ENCODE data around the gene RASD2. TPM values are rescaled to one million over a fixed set of nuclear protein-coding genes. Genes with fewer than 3 reads are reported as not detected.
"Not testable (repeated sequence)": the region's sequence is repeated elsewhere in the genome, so short reads cannot be mapped to it uniquely, and the experiment has no call there.

RASD2 gene, protein sequence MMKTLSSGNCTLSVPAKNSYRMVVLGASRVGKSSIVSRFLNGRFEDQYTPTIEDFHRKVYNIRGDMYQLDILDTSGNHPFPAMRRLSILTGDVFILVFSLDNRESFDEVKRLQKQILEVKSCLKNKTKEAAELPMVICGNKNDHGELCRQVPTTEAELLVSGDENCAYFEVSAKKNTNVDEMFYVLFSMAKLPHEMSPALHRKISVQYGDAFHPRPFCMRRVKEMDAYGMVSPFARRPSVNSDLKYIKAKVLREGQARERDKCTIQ
- total RNA-seq (under 1 TPM in 4 of 7 donors, not detected in 3; 0.14 to 0.44 (median 0.22) TPM), polyA plus RNA-seq (under 1 TPM; 0.04 to 0.24 (median 0.13) TPM)
- long read RNA-seq, donor 1 = 0 reads
- long read RNA-seq, donor 2 = 0 reads

DNA sequence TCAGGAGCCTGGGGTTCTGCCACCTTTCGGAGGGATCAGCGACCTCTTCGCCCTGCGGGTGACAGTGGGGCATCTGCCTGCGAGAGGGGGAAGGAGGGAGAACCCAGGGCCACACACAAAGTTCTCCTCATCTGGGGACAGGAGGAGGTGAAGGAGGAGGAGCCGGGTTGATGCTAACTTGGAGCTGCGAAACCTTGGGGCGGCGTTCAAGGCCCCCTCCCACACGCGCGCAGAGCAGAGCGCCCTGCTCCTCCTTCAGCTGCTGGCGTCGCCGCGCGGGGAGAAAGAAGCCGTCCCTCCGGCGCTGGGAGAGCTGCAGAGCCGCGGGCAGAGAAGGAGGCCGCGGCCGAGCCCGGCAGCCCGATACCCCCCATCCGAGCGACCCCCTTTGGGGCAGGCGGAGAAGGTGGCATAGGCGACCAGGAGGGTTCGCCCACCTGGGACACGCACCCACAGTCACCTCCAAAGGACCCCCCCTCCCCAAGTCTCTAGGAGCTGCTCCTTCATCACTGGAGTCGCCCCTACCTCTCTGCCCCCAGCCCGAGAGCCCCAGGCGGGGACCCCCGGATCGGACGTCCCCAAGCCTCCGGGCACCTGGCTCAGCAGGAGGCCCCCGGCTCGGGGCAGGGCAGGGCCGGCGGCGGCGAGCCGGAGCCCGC is at the start of gene RASD2:
Gene RASD2, plus strand, starts transcription at position 237 of the 659 bp plus-strand sequence. CDS start 5,979 bp downstream, outside the sequence.
- Histone ChIP-seq H3K27ac (no peak within 1 kb of the TSS), H3K4me1 (peaks cover 0 to 46% (median 24%) of the 10 kb centered on the region in 6 donors), H3K9me3 (no peaks in the 10 kb centered on the region), H3K36me3 (no peaks in the 10 kb centered on the region), H3K27me3 (replicated peaks in 1 of 7) (peaks cover 0 to 79% (median 31%) of the 10 kb centered on the region in 7 donors), H3K4me3 (peak within 1 kb of the TSS; percentile 27 to 79 (median 50))
- TF ChIP-seq POLR2A (IDR thresholded peaks at IDR 0.05) = no peak
- no peak for TF ChIP-seq POLR2AphosphoS5 (IDR thresholded peaks at IDR 0.05)
- TF ChIP-seq, protein P1, sequence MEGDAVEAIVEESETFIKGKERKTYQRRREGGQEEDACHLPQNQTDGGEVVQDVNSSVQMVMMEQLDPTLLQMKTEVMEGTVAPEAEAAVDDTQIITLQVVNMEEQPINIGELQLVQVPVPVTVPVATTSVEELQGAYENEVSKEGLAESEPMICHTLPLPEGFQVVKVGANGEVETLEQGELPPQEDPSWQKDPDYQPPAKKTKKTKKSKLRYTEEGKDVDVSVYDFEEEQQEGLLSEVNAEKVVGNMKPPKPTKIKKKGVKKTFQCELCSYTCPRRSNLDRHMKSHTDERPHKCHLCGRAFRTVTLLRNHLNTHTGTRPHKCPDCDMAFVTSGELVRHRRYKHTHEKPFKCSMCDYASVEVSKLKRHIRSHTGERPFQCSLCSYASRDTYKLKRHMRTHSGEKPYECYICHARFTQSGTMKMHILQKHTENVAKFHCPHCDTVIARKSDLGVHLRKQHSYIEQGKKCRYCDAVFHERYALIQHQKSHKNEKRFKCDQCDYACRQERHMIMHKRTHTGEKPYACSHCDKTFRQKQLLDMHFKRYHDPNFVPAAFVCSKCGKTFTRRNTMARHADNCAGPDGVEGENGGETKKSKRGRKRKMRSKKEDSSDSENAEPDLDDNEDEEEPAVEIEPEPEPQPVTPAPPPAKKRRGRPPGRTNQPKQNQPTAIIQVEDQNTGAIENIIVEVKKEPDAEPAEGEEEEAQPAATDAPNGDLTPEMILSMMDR (IDR thresholded peaks at IDR 0.05 in 8 of 11, conservative IDR thresholded peaks at IDR 0.05 in 3 of 11) = no peak
- 0 to 2% (median 1%) methylated on average over 19 to 49 of the region's 49 CpGs for WGBS, 5 donors
- DNase-seq = no peak
- intact Hi-C loops (cut with DNase I; ENCODE audit: low total_unique reads) = no loop called here

DNA sequence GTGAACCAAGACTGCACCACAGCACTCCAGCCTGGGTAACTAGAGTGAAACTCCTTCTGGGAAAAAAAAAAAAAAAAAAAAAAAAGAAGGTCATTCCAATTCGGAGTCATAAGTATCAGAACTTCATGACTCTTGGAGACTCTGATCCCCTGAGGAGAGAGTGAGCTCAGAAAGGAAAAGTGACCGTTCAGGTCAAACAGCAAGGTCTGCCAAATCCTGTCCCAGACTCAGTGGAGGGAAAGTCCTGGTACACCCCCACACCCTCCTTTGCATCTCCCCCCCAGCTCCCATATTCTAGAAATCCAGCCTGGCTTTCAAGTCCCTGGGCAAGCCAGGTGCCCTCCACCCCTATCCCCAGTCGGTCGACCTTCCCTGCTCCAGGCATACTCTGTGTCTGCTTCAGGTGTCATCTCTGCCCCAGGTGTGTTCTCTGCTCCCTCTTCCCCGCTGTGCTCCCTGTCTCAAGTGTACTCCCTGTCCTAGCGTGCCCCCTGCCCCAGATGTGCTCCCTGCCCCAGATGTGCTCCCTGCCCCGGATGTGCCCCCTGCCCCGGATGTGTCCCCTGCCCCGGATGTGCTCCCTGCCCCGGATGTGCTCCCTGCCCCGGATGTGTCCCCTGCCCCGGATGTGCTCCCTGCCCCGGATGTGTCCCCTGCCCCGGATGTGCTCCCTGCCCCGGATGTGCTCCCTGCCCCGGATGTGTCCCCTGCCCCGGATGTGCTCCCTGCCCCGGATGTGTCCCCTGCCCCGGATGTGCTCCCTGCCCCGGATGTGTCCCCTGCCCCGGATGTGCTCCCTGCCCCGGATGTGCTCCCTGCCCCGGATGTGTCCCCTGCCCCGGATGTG is 49.3 kb upstream of the RASD2 start:
- H3K4me3 ChIP-seq; H3K36me3 ChIP-seq; H3K27ac ChIP-seq; H3K9me3 ChIP-seq; DNase-seq; intact Hi-C loops (cut with DNase I; ENCODE audit: low total_unique reads); H3K4me1 ChIP-seq: not testable (repeated sequence)
- WGBS, 5 donors = 73 to 93% (median 80%) methylated on average over 12 to 22 of the region's 24 CpGs
- H3K27me3 ChIP-seq (replicated peaks in 1 of 7) = peaks cover 0 to 43% (median 0%) of the 10 kb centered on the region in 7 donors

DNA sequence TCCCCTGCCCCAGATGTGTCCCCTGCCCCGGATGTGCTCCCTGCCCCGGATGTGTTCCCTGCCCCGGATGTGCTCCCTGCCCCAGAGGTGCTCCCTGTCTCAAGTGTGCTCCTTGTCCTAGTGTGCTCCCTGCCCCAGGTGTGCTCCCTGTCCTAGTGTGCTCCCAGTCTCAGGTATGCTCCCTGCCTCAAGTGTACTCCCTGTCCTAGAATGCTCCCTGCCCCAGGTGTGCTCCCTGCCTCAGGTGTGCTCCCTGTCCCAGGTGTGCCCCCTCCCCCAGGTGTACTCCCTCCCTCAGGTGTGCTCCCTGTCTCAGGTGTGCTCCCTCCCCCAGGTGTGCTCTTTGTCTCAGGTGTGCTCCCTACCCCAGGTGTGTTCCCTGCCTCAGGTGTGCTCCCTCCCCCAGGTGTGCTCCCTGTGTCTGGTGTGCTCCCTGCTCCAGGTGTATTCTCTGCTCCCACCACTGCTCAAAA is 48.7 kb upstream of the RASD2 start:
- 55 to 73% (median 70%) methylated on average over 3 of the region's 3 CpGs; no CpG with 5 or more reads in 2 of the 5 donors for WGBS, 5 donors
- Histone ChIP-seq H3K9me3 (no peaks in the 10 kb centered on the region), H3K4me3 (no peak overlapping the region), H3K27ac (no peak overlapping the region), H3K27me3 (replicated peaks in 1 of 7) (peaks cover 0 to 43% (median 0%) of the 10 kb centered on the region in 7 donors), H3K4me1 (no peaks in the 10 kb centered on the region), H3K36me3 (no peaks in the 10 kb centered on the region)
- TF ChIP-seq, protein P1 (IDR thresholded peaks at IDR 0.05 in 8 of 11, conservative IDR thresholded peaks at IDR 0.05 in 3 of 11) = no peak
- TF ChIP-seq POLR2AphosphoS5 (IDR thresholded peaks at IDR 0.05) (no peak), POLR2A (IDR thresholded peaks at IDR 0.05) (no peak)
- DNase-seq = no peak
- intact Hi-C loops (cut with DNase I; ENCODE audit: low total_unique reads) = no loop called here

DNA sequence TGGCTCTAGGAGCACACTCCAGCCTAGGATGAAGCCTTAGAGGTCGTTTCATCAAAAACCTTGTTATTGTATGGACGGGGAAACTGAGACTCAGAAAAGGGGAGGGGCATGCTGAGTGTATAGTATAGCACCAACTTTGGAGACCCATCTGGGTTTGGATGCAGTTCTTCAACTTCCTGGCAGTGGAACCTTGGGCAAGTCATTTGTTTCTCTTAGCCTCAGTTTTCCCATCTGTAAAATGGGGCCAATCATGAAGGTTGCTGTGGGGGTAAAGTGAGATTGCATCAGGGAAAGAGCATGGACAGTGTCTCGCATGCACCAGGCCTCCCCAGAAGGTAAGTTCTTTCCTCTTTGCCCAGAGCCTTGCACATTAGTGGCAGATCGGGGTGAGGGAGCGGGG is 47.6 kb upstream of the RASD2 start:
- Histone ChIP-seq H3K27me3 (replicated peaks in 1 of 7) (peaks cover 0 to 48% (median 0%) of the 10 kb centered on the region in 7 donors), H3K9me3 (no peaks in the 10 kb centered on the region), H3K4me1 (no peaks in the 10 kb centered on the region), H3K36me3 (no peaks in the 10 kb centered on the region), H3K27ac (no peak overlapping the region), H3K4me3 (no peak overlapping the region)
- DNase-seq = no peak
- intact Hi-C loops (cut with DNase I; ENCODE audit: low total_unique reads) = no loop called here
- TF ChIP-seq POLR2AphosphoS5 (IDR thresholded peaks at IDR 0.05) = no peak
- TF ChIP-seq, protein P1 (IDR thresholded peaks at IDR 0.05 in 8 of 11, conservative IDR thresholded peaks at IDR 0.05 in 3 of 11) = no peak
- WGBS, 5 donors = 66 to 84% (median 73%) methylated on average over 5 of the region's 5 CpGs

DNA sequence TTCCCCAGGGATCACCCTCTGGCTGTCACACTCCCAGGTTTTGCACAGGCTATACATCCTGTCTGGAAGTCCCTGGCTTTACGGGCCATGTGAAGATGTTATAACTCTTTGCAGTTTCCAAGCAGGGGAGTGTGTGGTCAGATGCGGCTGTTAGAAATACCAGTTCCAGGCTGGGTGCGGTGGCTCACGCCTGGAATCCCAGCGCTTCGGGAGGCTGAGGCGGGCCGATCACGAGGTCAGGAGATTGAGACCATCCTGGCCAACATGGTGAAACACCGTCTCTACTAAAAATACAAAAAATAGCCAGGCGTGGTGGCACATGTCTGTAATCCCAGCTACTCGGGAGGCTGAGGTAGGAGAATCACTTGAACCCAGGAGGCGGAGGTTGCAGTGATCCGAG is 44.9 kb upstream of the RASD2 start:
- DNase-seq; H3K36me3 ChIP-seq; H3K9me3 ChIP-seq; H3K27ac ChIP-seq; H3K4me1 ChIP-seq; intact Hi-C loops (cut with DNase I; ENCODE audit: low total_unique reads); H3K4me3 ChIP-seq: not testable (repeated sequence)
- 91 to 93% (median 91%) methylated on average over 13 to 14 of the region's 14 CpGs for WGBS, 5 donors
- peaks cover 0 to 42% (median 0%) of the 10 kb centered on the region in 7 donors for H3K27me3 ChIP-seq (replicated peaks in 1 of 7)
